H1 (cell line): ENCODE measurements around the gene FPR2. TPM values are rescaled to one million over a fixed set of nuclear protein-coding genes. Genes with fewer than 3 reads are reported as not detected.

Experiments
- CHD7 ChIP-seq: fragments of 300-600 bp; sonication (generic); IDR thresholded peaks from 2 replicates; pipeline ENCODE4 v1.7.1; 2012; ENCODE audit warnings: low read length, moderate library complexity, mild to moderate bottlenecking, inconsistent platforms; ENCODE audit not compliant: insufficient replicate concordance
- polyA plus RNA-seq, 7 experiments: library from polyadenylated mRNA; depleted of rRNA in 3 of 7; stranded (reverse) in 5 of 7; unstranded in 2 of 7; fragments of >200 nt in 5 of 7; fragments of 200-250 nt in 2 of 7; gene quantifications; 1 replicate in 5 of 7; 2 replicates in 1 of 7; 4 replicates in 1 of 7; pipeline versions ENCODE4 v1.2.1 to v1.2.3, GENCODE V29; 2011 to 2013; ENCODE audit warnings: missing spikeins in 2 of 7, mixed read lengths in 2 of 7
- total RNA-seq: library from RNA; stranded (reverse); fragmentation: NEBNext Ultra II Directional; extraction: Animal tissue kit (Norgen Biotek cat#: 25700); gene quantifications from 2 replicates; pipeline ENCODE4 v1.2.1, GENCODE V29; 2021

FPR2 gene
- total and polyA plus RNA-seq, 2 of the 8 experiments (the other 6 are each of a cell fraction or from before 2014, with no cell fraction given), result 0.17 TPM; not detected in 1

- no peak for TF ChIP-seq CHD7
These were observed 31.2 kb upstream of the FPR2 start (continued) for GRCh38 chr19:51729781-51730180.
